HepG2 (cell line): ENCODE data around the gene MORN3. TPM values are rescaled to one million over a fixed set of nuclear protein-coding genes. Genes with fewer than 3 reads are reported as not detected.
A peak's percentile ranks its signal among the peaks of the same experiment; 100 is the strongest.

Experiments
- ATAC-seq: fragments of 200-7000 bp; cut with Tn5 transposase; 3 replicates; pipeline ENCODE4 v1.9.1; 2020; ENCODE audit warnings: mild to moderate bottlenecking, moderate library complexity
- BruUV-seq: library from RNA; stranded (reverse); fragments of 400-500 nt; replicated peaks from 2 replicates; lab custom pipeline; 2021; lab: Mats Ljungman, UMichigan
- CTCF ChIA-PET: fragments of 300-600 bp; formaldehyde crosslinking; extraction: SDS; loops from one replicate; lab custom pipeline; 2021; ENCODE audit warnings: low total read pairs, inconsistent platforms, low intra/inter-chr PET ratio; lab: Yijun Ruan, JAX
- POLR2A ChIA-PET: fragments of 350-600 bp; sonication (Branson Sonifier 250); formaldehyde crosslinking; loops from one replicate; lab custom pipeline; 2020; ENCODE audit warnings: antibody characterized with exemption, inconsistent platforms; lab: Yijun Ruan, JAX
- DNase-seq: peaks from one replicate; pipeline ENCODE4 v3.0.0-alpha.2; 2015; ENCODE audit warnings: low spot score
- FAIRE-seq: peaks from 3 replicates; lab custom pipeline; 2011; peaks lifted over from hg19 to GRCh38; lab: Jason Lieb, UNC
- H2AFZ ChIP-seq: one replicate; pipeline ENCODE4 v1.6.1; 2011; ENCODE audit warnings: low read length, inconsistent platforms
- H3K27ac ChIP-seq: fragments of 300-600 bp; 3 replicates; pipeline ENCODE4 v1.8.0; 2011; ENCODE audit warnings: mixed run types, mild to moderate bottlenecking, mixed read lengths, low read length, inconsistent platforms; ENCODE audit not compliant: insufficient read depth; ENCODE audit errors: extremely low read length
- H3K27me3 ChIP-seq, 2 experiments: fragments of 200-600 bp in 1 of 2; 2 replicates in 1 of 2; 3 replicates in 1 of 2; pipeline versions ENCODE4 v1.6.0 to v1.8.0; 2011; ENCODE audit warnings: low read length in 2 of 2, mild to moderate bottlenecking in 2 of 2, moderate library complexity in 2 of 2, inconsistent platforms in 1 of 2; ENCODE audit not compliant: insufficient read depth in 2 of 2, control insufficient read depth in 1 of 2
- H3K36me3 ChIP-seq, 2 experiments: fragments of 200-600 bp in 1 of 2; replicated peaks in 1 of 2; 2 replicates in 1 of 2; 3 replicates in 1 of 2; pipeline versions ENCODE4 v1.5.1 to v1.8.0; 2011; ENCODE audit warnings: low read length in 2 of 2, inconsistent platforms in 1 of 2; ENCODE audit not compliant: insufficient read depth in 2 of 2, control insufficient read depth in 1 of 2
- H3K4me1 ChIP-seq: 2 replicates; pipeline ENCODE4 v1.5.1; 2012; ENCODE audit warnings: low read length, inconsistent platforms; ENCODE audit not compliant: insufficient read depth
- H3K4me2 ChIP-seq: 2 replicates; pipeline ENCODE4 v1.6.0; 2011; ENCODE audit warnings: low read depth, low read length, inconsistent platforms
- H3K4me3 ChIP-seq, 3 experiments: fragments of 200-600 bp in 1 of 3; sonication (generic), shearing (Covaris generic) in 1 of 3; replicated peaks in 1 of 3; 2 replicates each; pipeline ENCODE4 v1.5.1; 2011 to 2016; ENCODE audit warnings: low read length in 3 of 3, inconsistent platforms in 2 of 3, low read depth in 2 of 3, mild to moderate bottlenecking in 2 of 3, control low read depth in 1 of 3, mixed read lengths in 1 of 3; ENCODE audit not compliant: insufficient read depth in 1 of 3
- H3K79me2 ChIP-seq: one replicate; pipeline ENCODE4 v1.6.1; 2011; ENCODE audit warnings: low read length, inconsistent platforms; ENCODE audit not compliant: insufficient read depth
- H3K9ac ChIP-seq: 2 replicates; pipeline ENCODE4 v1.6.0; 2011; ENCODE audit warnings: mild to moderate bottlenecking, low read depth, low read length, inconsistent platforms; ENCODE audit not compliant: insufficient read depth
- H3K9me3 ChIP-seq: 2 replicates; pipeline ENCODE4 v1.5.1; 2012; ENCODE audit warnings: mild to moderate bottlenecking, low read length
- H4K20me1 ChIP-seq: 2 replicates; pipeline ENCODE4 v1.6.0; 2011; ENCODE audit warnings: inconsistent platforms, mild to moderate bottlenecking, low read length, moderate library complexity; ENCODE audit not compliant: insufficient read depth
- AKAP8 ChIP-seq: sonication (generic); formaldehyde crosslinking; IDR thresholded peaks from 2 replicates; pipeline ENCODE4 v1.5.1; 2020; ENCODE audit warnings: mild to moderate bottlenecking, missing genetic modification reagents
- ARID2 ChIP-seq: sonication (generic); formaldehyde crosslinking; IDR thresholded peaks from 2 replicates; pipeline ENCODE4 v1.8.1; 2022; ENCODE audit warnings: mild to moderate bottlenecking, missing genetic modification reagents, borderline replicate concordance
- ASH2L ChIP-seq: fragments of 300-600, 200-600 bp; sonication (generic); IDR thresholded peaks from 2 replicates; pipeline ENCODE4 v1.7.0; 2017; ENCODE audit warnings: low read depth, mild to moderate bottlenecking, moderate library complexity, mixed read lengths, low read length; ENCODE audit not compliant: insufficient read length
- ATF4 ChIP-seq, 2 experiments: fragments of 450-650 bp in 1 of 2; sonication (generic) in 1 of 2; formaldehyde crosslinking; IDR thresholded peaks; 2 replicates each; pipeline versions ENCODE4 v1.5.0 to v1.8.0; 2020 to 2022; ENCODE audit warnings: mild to moderate bottlenecking in 1 of 2, missing genetic modification reagents in 1 of 2
- GATA4 ChIP-seq: sonication (generic); IDR thresholded peaks from 2 replicates; pipeline ENCODE4 v1.6.1; 2016; ENCODE audit warnings: antibody characterized with exemption, low read depth, borderline replicate concordance
- HNF4A ChIP-seq: sonication (generic); formaldehyde crosslinking; IDR thresholded peaks from 2 replicates; pipeline ENCODE4 v1.4.0; 2020; ENCODE audit warnings: missing genetic modification reagents
- SALL2 ChIP-seq: sonication (generic); formaldehyde crosslinking; IDR thresholded peaks from 2 replicates; pipeline ENCODE4 v1.8.1; 2023; ENCODE audit warnings: mild to moderate bottlenecking, missing genetic modification reagents, inconsistent platforms
- SOX5 ChIP-seq: IDR thresholded peaks from 2 replicates; pipeline ENCODE4 v1.6.1; 2016; ENCODE audit warnings: borderline replicate concordance
- TFDP1 ChIP-seq: IDR thresholded peaks from 2 replicates; pipeline ENCODE4 v1.6.1; 2016; ENCODE audit warnings: missing compliant biosample characterization, missing genetic modification reagents, borderline replicate concordance
- ZNF256 ChIP-seq: sonication (generic); formaldehyde crosslinking; conservative IDR thresholded peaks from 2 replicates; pipeline ENCODE4 v1.4.0; 2020; ENCODE audit warnings: missing genetic modification reagents
- ZNF274 ChIP-seq: sonication (generic); formaldehyde crosslinking; IDR thresholded peaks from 2 replicates; pipeline ENCODE4 v1.5.1; 2020; ENCODE audit warnings: mild to moderate bottlenecking, missing genetic modification reagents
- ZNF337 ChIP-seq: sonication (generic); formaldehyde crosslinking; IDR thresholded peaks from 2 replicates; pipeline ENCODE4 v1.5.1; 2020; ENCODE audit warnings: missing genetic modification reagents, low read depth, mild to moderate bottlenecking, borderline replicate concordance
- ZNF350 ChIP-seq: sonication (generic); formaldehyde crosslinking; IDR thresholded peaks from 2 replicates; pipeline ENCODE4 v1.4.0; 2020; ENCODE audit warnings: mild to moderate bottlenecking, low read depth, missing genetic modification reagents, borderline replicate concordance
- ZNF501 ChIP-seq: sonication (generic); formaldehyde crosslinking; IDR thresholded peaks from 2 replicates; pipeline ENCODE4 v1.5.1; 2020; ENCODE audit warnings: mild to moderate bottlenecking, moderate library complexity, missing genetic modification reagents
- ZNF850 ChIP-seq: sonication (generic); formaldehyde crosslinking; conservative IDR thresholded peaks from 2 replicates; pipeline ENCODE4 v1.9.0; 2021; ENCODE audit warnings: mild to moderate bottlenecking, missing genetic modification reagents
- WGBS: methylation state at CpG from one replicate; pipeline ENCODE4 v1.1.6; 2017; ENCODE audit warnings: low lambda C conversion rate; 5-methylcytosine and 5-hydroxymethylcytosine counted together
- in situ Hi-C: cut with HindIII; loops from 2 replicates; pipeline ENCODE4 v1.10.0; 2017; ENCODE audit warnings: low pct_unique_long_range_greater_than_20kb; ENCODE audit not compliant: extremely low pct_ligation_motif_present
- intact Hi-C: fragments of 100-400 bp; cut with micrococcal nuclease; formaldehyde crosslinking; loops from one replicate; pipeline ENCODE4 v1.10.0; 2022; ENCODE audit not compliant: unreplicated experiment
- polyA plus RNA-seq, 8 experiments: library from polyadenylated mRNA; depleted of rRNA in 3 of 8; stranded (reverse) in 7 of 8; unstranded in 1 of 8; fragments of >200 nt; fragmentation: Illumina TruSeq in 4 of 8; extraction: Trizol in 4 of 8; gene quantifications; 2 replicates each; pipeline versions ENCODE4 v1.2.1 to v1.2.3, GENCODE V29; 2011 to 2016; ENCODE audit warnings: low read depth in 4 of 8, missing spikeins in 1 of 8, mixed read lengths in 1 of 8; ENCODE audit not compliant: insufficient read depth in 1 of 8
- total RNA-seq, 5 experiments: library from RNA; depleted of rRNA; stranded (reverse); fragments of >200 nt; fragmentation: Illumina TruSeq; extraction: Trizol; gene quantifications; 2 replicates each; pipeline ENCODE4 v1.2.3, GENCODE V29; 2016; ENCODE audit warnings: low read depth in 1 of 5
- TF ChIP-seq, protein P1 (sequence below): sonication (generic); formaldehyde crosslinking; IDR thresholded peaks from 2 replicates; pipeline ENCODE4 v1.4.0; 2020; ENCODE audit warnings: missing genetic modification reagents

MORN3 gene
- total and polyA plus RNA-seq, 2 of the 13 experiments (the other 11 are each of a cell fraction or from before 2014, with no cell fraction given), result 1.1 to 2.0 TPM

DNA sequence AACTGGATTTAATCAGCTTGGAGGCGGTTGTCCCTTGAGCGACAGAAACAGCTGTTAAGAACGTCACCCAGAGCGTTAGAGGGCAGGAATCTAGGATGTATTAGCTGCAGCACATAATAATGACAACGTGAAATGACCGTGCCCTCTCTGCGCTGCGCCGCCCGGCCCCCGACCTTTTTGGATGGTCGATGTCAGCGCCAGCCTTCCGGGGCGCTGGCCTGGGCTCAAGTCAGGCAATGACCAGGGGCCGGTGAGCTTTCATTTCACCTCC is 42.7 kb upstream of the MORN3 start (continued):
- TF ChIP-seq ZNF850 (CRISPR knock-in tag), result no peak
- TF ChIP-seq TFDP1, result no peak
- 0 out of 2 replicates have a peak, but pooled peaks have one; percentile 35 for TF ChIP-seq ZNF256 (CRISPR knock-in tag)
- TF ChIP-seq SOX5 (CRISPR knock-in tag), result 0 out of 2 replicates have a peak, but pooled peaks have one; percentile 4

- no peak for FAIRE-seq
- Histone ChIP-seq H3K9me3 (no peaks in the 10 kb centered on the region), H3K4me3 (peak overlapping the region; percentile 60 to 91 (median 63)), H3K4me1 (peaks cover 76% of the 10 kb centered on the region), H4K20me1 (no peaks in the 10 kb centered on the region), H3K36me3 (no peaks in the 10 kb centered on the region; a peak in 1 of 5 replicates), H3K27ac (peak overlapping the region; percentile 77), H3K4me2 (peak overlapping the region; percentile 100), H3K79me2 (peaks cover 20% of the 10 kb centered on the region), H3K27me3 (no peaks in the 10 kb centered on the region; a peak in 1 of 5 replicates), H2AFZ (peak overlapping the region; percentile 31), H3K9ac (peak overlapping the region; percentile 82)
- intact Hi-C loops (loop anchor here (5.0 kb wide), 1 partner anchor 61 kb away; no protein-coding TSS in a partner anchor), in situ Hi-C loops (no loop called here)
- BruUV-seq, result no TSS peak
- WGBS, result 29% methylated on average over 21 of the region's 24 CpGs
- no peak for ATAC-seq
- ChIA-PET CTCF (no interaction called here), POLR2A (interaction anchor here (0.7 to 2.2 kb wide), 16 partner anchors 8 to 593 kb away, joined by 3 to 15 read pairs (median 3); partner anchors contain the start of genes HPD, ORAI1, PSMD9 and RNF34)
- peak; percentile 13 for DNase-seq
- no peak for TF ChIP-seq ASH2L
- 0 out of 2 replicates have a peak, but pooled peaks have one; percentile 52 for TF ChIP-seq ARID2
- TF ChIP-seq, protein P1, sequence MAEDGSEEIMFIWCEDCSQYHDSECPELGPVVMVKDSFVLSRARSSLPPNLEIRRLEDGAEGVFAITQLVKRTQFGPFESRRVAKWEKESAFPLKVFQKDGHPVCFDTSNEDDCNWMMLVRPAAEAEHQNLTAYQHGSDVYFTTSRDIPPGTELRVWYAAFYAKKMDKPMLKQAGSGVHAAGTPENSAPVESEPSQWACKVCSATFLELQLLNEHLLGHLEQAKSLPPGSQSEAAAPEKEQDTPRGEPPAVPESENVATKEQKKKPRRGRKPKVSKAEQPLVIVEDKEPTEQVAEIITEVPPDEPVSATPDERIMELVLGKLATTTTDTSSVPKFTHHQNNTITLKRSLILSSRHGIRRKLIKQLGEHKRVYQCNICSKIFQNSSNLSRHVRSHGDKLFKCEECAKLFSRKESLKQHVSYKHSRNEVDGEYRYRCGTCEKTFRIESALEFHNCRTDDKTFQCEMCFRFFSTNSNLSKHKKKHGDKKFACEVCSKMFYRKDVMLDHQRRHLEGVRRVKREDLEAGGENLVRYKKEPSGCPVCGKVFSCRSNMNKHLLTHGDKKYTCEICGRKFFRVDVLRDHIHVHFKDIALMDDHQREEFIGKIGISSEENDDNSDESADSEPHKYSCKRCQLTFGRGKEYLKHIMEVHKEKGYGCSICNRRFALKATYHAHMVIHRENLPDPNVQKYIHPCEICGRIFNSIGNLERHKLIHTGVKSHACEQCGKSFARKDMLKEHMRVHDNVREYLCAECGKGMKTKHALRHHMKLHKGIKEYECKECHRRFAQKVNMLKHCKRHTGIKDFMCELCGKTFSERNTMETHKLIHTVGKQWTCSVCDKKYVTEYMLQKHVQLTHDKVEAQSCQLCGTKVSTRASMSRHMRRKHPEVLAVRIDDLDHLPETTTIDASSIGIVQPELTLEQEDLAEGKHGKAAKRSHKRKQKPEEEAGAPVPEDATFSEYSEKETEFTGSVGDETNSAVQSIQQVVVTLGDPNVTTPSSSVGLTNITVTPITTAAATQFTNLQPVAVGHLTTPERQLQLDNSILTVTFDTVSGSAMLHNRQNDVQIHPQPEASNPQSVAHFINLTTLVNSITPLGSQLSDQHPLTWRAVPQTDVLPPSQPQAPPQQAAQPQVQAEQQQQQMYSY (CRISPR knock-in tag), result no peak
- TF ChIP-seq HNF4A (CRISPR knock-in tag), result 0 out of 2 replicates have a peak, but pooled peaks have one; percentile 2
- 0 out of 2 replicates have a peak, but pooled peaks have one; percentile 3 for TF ChIP-seq ZNF501 (CRISPR knock-in tag)
- no peak for TF ChIP-seq ZNF274
- no peak for TF ChIP-seq AKAP8 (CRISPR knock-in tag)
- 0 out of 4 replicates have a peak, but pooled peaks of 1 of the 2 experiments have one; percentile 10 for TF ChIP-seq ATF4 (CRISPR knock-in tag; IDR thresholded peaks at IDR 0.05)
- no peak for TF ChIP-seq SALL2 (CRISPR knock-in tag)
- TF ChIP-seq ZNF350, result 0 out of 2 replicates have a peak, but pooled peaks have one; percentile 15
- TF ChIP-seq GATA4, result no peak
- TF ChIP-seq ZNF337, result no peak
These were observed 42.1 kb upstream of the MORN3 start for GRCh38 chr12:121711361-121712189.
